Measurements from ENCODE around the gene MRPL10.

MRPL10 gene

GRCh38 chr17:47810200-47810821 is 21.0 kb downstream of the MRPL10 start (continued):
- TF ChIP-seq ZNF140 (tag by site-specific recombination; IDR thresholded peaks at IDR 0.05) (no peak), MEIS1 (CRISPR knock-in tag; IDR thresholded peaks at IDR 0.05; ENCODE audit: borderline replicate concordance) (no peak), ZNF791 (tag by site-specific recombination; IDR thresholded peaks at IDR 0.05) (no peak), ZBTB7A (tag by site-specific recombination; IDR thresholded peaks at IDR 0.05; ENCODE audit: low read depth) (no peak), ZNF10 (tag by site-specific recombination; IDR thresholded peaks at IDR 0.05) (no peak), GLI2 (tag by site-specific recombination; IDR thresholded peaks at IDR 0.05; ENCODE audit: borderline replicate concordance, low read depth) (no peak), KLF16 (tag by site-specific recombination; IDR thresholded peaks at IDR 0.05) (no peak), ZNF629 (tag by site-specific recombination; IDR thresholded peaks at IDR 0.05) (peak; percentile 73), ZBTB17 (tag by site-specific recombination; IDR thresholded peaks at IDR 0.05) (peak; percentile 26; the same call in 1 of the 2 replicates), ZNF211 (tag by site-specific recombination; IDR thresholded peaks at IDR 0.05; ENCODE audit: low read depth) (no peak)

- Histone ChIP-seq H3K27ac (ENCODE audit: extremely low read depth, low read depth, low read length) (no peak overlapping the region), H3K9me3 (ENCODE audit: control insufficient read depth, insufficient read depth, low read depth, low read length) (no peaks in the 10 kb centered on the region), H3K4me1 (ENCODE audit: control insufficient read depth, insufficient read depth, low read length) (no peaks in the 10 kb centered on the region), H3K4me3 (ENCODE audit: low read depth, low read length) (no peak overlapping the region), H3K36me3 (ENCODE audit: control insufficient read depth in 2 of 2, insufficient read depth in 1 of 2, low read length in 2 of 2) (peaks cover 0 to 48% of the 10 kb centered on the region in 2 experiments; a peak in 1 of 3 replicates)
- TF ChIP-seq ZNF148 (tag by site-specific recombination; IDR thresholded peaks at IDR 0.05; ENCODE audit: borderline replicate concordance) (no peak), ZNF488 (tag by site-specific recombination; IDR thresholded peaks at IDR 0.05) (no peak), MEIS1 (CRISPR knock-in tag; IDR thresholded peaks at IDR 0.05; ENCODE audit: borderline replicate concordance) (no peak), GLI2 (tag by site-specific recombination; IDR thresholded peaks at IDR 0.05; ENCODE audit: borderline replicate concordance, low read depth) (no peak), ZNF211 (tag by site-specific recombination; IDR thresholded peaks at IDR 0.05; ENCODE audit: low read depth) (no peak), ZNF660 (tag by site-specific recombination; IDR thresholded peaks at IDR 0.05) (no peak), ZNF580 (tag by site-specific recombination; IDR thresholded peaks at IDR 0.05) (no peak), ZEB2 (tag by site-specific recombination; IDR thresholded peaks at IDR 0.05) (no peak), ZNF174 (tag by site-specific recombination; IDR thresholded peaks at IDR 0.05) (no peak), ZFP69B (tag by site-specific recombination; IDR thresholded peaks at IDR 0.05) (no peak), ZNF324 (tag by site-specific recombination; IDR thresholded peaks at IDR 0.05) (no peak)
- CTCF ChIA-PET: interaction anchor here (1.1 kb wide), 2 partner anchors 8 to 32 kb away, joined by 4 read pairs; no protein-coding TSS in a partner anchor
- POLR2A ChIA-PET: no interaction called here
Measured at GRCh38 chr17:47808830-47809480, 22.4 kb downstream of the MRPL10 start.

All from HEK293 (cell line).